ENCODE results near the gene FAM50B. TPM values are rescaled to one million over a fixed set of nuclear protein-coding genes. Genes with fewer than 3 reads are reported as not detected.

The FAM50B gene
- total RNA-seq, 1 experiment from 2014 or later: 4.0 TPM

- H3K36me3 ChIP-seq (replicated peaks; ENCODE audit: control insufficient read depth, insufficient read depth, low read length): no peaks in the 10 kb centered on the region
Observed at GRCh38 chr6:3882866-3883265, 33.7 kb downstream of the FAM50B start.

DNA sequence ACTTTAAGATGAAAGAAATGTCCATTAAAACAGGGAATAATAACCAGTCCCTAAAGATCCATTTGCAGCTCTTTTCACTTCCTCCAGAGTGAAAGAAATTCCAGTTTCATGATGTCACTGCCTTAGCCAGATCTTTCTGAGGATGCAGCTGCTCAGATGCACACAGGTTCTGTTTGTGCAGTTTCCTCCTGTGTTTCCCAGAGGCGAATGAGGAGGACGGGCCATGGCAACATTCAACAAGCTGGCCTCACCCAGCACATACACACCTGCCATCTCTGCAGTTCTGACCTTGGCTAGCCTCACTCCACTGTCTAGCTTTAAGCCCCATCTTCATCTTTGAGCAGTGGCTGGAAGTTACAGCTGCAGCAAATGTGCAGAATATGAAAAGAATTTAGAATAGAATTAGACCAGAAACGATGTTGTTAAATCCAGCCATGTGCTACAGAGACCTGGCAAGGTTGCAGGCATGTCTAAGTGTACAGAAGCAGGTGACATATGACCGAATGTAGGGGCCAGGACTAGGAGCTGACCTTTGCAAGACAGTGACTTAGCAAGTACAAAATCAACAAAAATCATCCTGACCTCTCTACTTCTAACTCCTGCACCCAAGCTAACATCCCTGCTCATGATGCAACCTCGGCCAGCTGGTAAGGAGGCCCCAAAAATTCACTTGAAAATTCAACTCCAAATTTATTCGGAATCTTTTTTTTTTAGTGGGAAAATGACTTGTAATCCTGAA is 35.0 kb downstream of the FAM50B start:
- no peaks in the 10 kb centered on the region for H3K27me3 ChIP-seq (ENCODE audit: control insufficient read depth, insufficient read depth, low read length)
- H3K4me3 ChIP-seq (ENCODE audit: insufficient read depth, low read depth, low read length): no peak overlapping the region
- no peaks in the 10 kb centered on the region for H3K36me3 ChIP-seq (replicated peaks; ENCODE audit: control insufficient read depth, insufficient read depth, low read length)
- no peak for DNase-seq

More at GRCh38 chr6:3882866-3883265, 33.7 kb downstream of the FAM50B start:
- DNase-seq: no peak
- no peak overlapping the region for H3K4me3 ChIP-seq (ENCODE audit: insufficient read depth, low read depth, low read length)
- H3K27me3 ChIP-seq (ENCODE audit: control insufficient read depth, insufficient read depth, low read length): no peaks in the 10 kb centered on the region

- no peaks in the 10 kb centered on the region for H3K27me3 ChIP-seq (ENCODE audit: control insufficient read depth, insufficient read depth, low read length)
- no peaks in the 10 kb centered on the region for H3K36me3 ChIP-seq (replicated peaks; ENCODE audit: control insufficient read depth, insufficient read depth, low read length)
- no peak overlapping the region for H3K4me3 ChIP-seq (ENCODE audit: insufficient read depth, low read depth, low read length)
- DNase-seq: no peak
Observed at GRCh38 chr6:3885262-3886036, 36.3 kb downstream of the FAM50B start.

DNA sequence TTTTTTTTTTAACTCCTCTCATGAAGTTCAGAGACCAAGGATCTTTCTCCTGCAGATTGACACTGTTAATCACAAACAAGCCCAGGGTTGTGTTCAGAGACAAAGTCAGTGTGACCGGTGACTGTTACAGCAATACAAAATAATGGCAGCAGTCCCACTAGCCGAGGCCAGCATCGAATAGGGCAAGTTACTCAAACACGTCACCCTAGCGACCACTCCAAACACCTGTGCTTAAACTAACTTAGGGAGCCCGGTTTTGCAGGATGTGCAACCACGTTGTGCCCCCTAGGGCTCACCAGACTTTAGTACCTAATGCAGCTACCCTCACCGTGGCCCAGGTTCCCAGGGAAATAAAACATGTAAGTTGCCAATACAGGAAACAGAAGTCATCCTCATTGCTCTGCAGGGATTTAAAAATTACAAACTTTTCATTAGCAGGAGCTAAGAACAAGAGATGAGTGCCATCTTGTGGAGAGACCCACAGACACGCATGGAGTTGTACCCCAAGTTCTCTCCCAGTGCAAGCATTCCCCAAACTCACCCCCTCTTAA is 38.1 kb downstream of the FAM50B start:
- no peak for DNase-seq
- H3K36me3 ChIP-seq (replicated peaks; ENCODE audit: control insufficient read depth, insufficient read depth, low read length): no peaks in the 10 kb centered on the region
- H3K27me3 ChIP-seq (ENCODE audit: control insufficient read depth, insufficient read depth, low read length): no peaks in the 10 kb centered on the region
- no peak overlapping the region for H3K4me3 ChIP-seq (ENCODE audit: insufficient read depth, low read depth, low read length)

GRCh38 chr6:3888153-3888957 is 39.2 kb downstream of the FAM50B start:
- Histone ChIP-seq H3K27me3 (ENCODE audit: control insufficient read depth, insufficient read depth, low read length) (no peaks in the 10 kb centered on the region), H3K4me3 (ENCODE audit: insufficient read depth, low read depth, low read length) (no peak overlapping the region), H3K36me3 (replicated peaks; ENCODE audit: control insufficient read depth, insufficient read depth, low read length) (no peaks in the 10 kb centered on the region)
- DNase-seq: no peak

- Histone ChIP-seq H3K36me3 (replicated peaks; ENCODE audit: control insufficient read depth, insufficient read depth, low read length) (no peaks in the 10 kb centered on the region), H3K4me3 (ENCODE audit: insufficient read depth, low read depth, low read length) (no peak overlapping the region), H3K27me3 (ENCODE audit: control insufficient read depth, insufficient read depth, low read length) (no peaks in the 10 kb centered on the region)
- DNase-seq: no peak
Observed at GRCh38 chr6:3890047-3890446, 40.9 kb downstream of the FAM50B start.

GRCh38 chr6:3891883-3892282 is 42.7 kb downstream of the FAM50B start:
- Histone ChIP-seq H3K27me3 (ENCODE audit: control insufficient read depth, insufficient read depth, low read length) (no peaks in the 10 kb centered on the region), H3K4me3 (ENCODE audit: insufficient read depth, low read depth, low read length) (no peak overlapping the region), H3K36me3 (replicated peaks; ENCODE audit: control insufficient read depth, insufficient read depth, low read length) (no peaks in the 10 kb centered on the region)
- DNase-seq: no peak

- no peak for DNase-seq
- Histone ChIP-seq H3K4me3 (ENCODE audit: insufficient read depth, low read depth, low read length) (no peak overlapping the region), H3K27me3 (ENCODE audit: control insufficient read depth, insufficient read depth, low read length) (no peaks in the 10 kb centered on the region), H3K36me3 (replicated peaks; ENCODE audit: control insufficient read depth, insufficient read depth, low read length) (no peaks in the 10 kb centered on the region)
Observed at GRCh38 chr6:3892603-3893002, 43.4 kb downstream of the FAM50B start.

- Histone ChIP-seq H3K4me3 (ENCODE audit: insufficient read depth, low read depth, low read length) (no peak overlapping the region), H3K36me3 (replicated peaks; ENCODE audit: control insufficient read depth, insufficient read depth, low read length) (no peaks in the 10 kb centered on the region), H3K27me3 (ENCODE audit: control insufficient read depth, insufficient read depth, low read length) (no peaks in the 10 kb centered on the region)
- no peak for DNase-seq
Observed at GRCh38 chr6:3893487-3893886, 44.3 kb downstream of the FAM50B start.

DNA sequence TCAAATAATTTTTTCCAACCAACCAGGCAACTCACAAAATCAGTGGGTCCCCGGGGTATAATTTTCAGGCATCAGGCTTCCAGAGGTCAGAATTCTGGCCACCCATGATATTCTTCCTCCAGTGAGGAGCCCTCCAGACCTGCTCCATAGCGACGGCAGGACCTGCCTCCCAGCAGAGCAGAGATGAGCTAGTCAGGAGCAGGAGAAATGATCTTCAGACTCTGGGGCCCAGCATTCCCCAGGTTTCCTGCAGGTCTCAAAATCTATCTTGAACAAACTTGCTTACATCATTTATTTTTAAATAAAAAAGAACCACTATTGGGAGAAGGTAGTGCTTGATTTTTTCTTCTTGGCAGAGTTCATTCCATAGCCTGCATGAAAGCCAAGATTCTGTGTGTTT is 44.7 kb downstream of the FAM50B start:
- no peak for DNase-seq
- no peaks in the 10 kb centered on the region for H3K36me3 ChIP-seq (replicated peaks; ENCODE audit: control insufficient read depth, insufficient read depth, low read length)
- H3K4me3 ChIP-seq (ENCODE audit: insufficient read depth, low read depth, low read length): no peak overlapping the region
- no peaks in the 10 kb centered on the region for H3K27me3 ChIP-seq (ENCODE audit: control insufficient read depth, insufficient read depth, low read length)

DNA sequence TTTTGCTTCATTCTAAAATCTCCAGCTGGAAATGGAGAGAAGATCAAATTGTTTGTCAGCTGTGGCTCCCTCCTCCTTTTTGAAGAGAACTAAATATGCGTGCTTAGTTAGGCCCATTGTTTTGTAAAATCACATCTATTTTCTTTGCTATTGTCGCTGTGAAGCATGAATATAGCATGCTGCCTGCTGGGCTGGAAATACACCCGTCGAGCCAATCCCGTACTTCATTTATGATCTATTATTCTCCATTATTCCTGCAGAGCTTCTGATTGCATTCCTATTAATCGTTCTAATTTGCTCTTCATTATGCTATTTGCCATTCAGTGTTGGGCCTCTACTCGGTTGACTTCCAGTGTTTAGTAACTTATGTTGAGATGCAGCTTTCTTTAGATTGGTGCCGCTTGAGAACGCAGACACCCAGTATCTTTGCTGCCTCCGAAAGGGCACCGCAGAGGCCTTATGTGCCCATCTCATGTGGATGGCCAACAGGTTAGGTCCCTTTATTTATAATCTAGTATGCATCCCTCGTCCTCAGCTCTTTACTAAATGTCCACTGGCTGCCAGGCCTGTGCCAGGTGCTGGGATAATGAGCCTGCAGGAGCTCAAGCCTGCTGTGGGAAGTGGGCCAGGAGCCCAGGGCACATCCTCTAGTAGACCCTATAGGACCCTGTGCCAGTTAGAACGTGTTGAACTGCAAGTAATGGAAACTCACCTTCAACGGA is 45.6 kb downstream of the FAM50B start:
- no peak for DNase-seq
- H3K4me3 ChIP-seq (ENCODE audit: insufficient read depth, low read depth, low read length): no peak overlapping the region
- no peaks in the 10 kb centered on the region for H3K36me3 ChIP-seq (replicated peaks; ENCODE audit: control insufficient read depth, insufficient read depth, low read length)

GRCh38 chr6:3895312-3895653 is 46.1 kb downstream of the FAM50B start:
- H3K36me3 ChIP-seq (replicated peaks; ENCODE audit: control insufficient read depth, insufficient read depth, low read length): no peaks in the 10 kb centered on the region
- no peak for DNase-seq
- no peak overlapping the region for H3K4me3 ChIP-seq (ENCODE audit: insufficient read depth, low read depth, low read length)
- H3K27me3 ChIP-seq (ENCODE audit: control insufficient read depth, insufficient read depth, low read length): no peaks in the 10 kb centered on the region

More for the DNA sequence above, 45.6 kb downstream of the FAM50B start:
- H3K27me3 ChIP-seq (ENCODE audit: control insufficient read depth, insufficient read depth, low read length): no peaks in the 10 kb centered on the region

- Histone ChIP-seq H3K4me3 (ENCODE audit: insufficient read depth, low read depth, low read length) (no peak overlapping the region), H3K27me3 (ENCODE audit: control insufficient read depth, insufficient read depth, low read length) (no peaks in the 10 kb centered on the region), H3K36me3 (replicated peaks; ENCODE audit: control insufficient read depth, insufficient read depth, low read length) (no peaks in the 10 kb centered on the region)
- DNase-seq: no peak
Observed at GRCh38 chr6:3895805-3896204, 46.6 kb downstream of the FAM50B start.
